HUES64 (cell line): ENCODE measurements around the gene TFEB.

Experiments used
- H3K27ac ChIP-seq: 2 replicates; pipeline ENCODE4 v1.7.0; 2013; ENCODE audit warnings: low read depth, low read length, inconsistent platforms
- H3K27me3 ChIP-seq: 2 replicates; pipeline ENCODE4 v1.6.1; 2013; ENCODE audit warnings: mild to moderate bottlenecking, low read length; ENCODE audit not compliant: insufficient read depth
- H3K36me3 ChIP-seq: 2 replicates; pipeline ENCODE4 v1.6.1; 2013; ENCODE audit warnings: mild to moderate bottlenecking, low read length; ENCODE audit not compliant: insufficient read depth
- H3K4me1 ChIP-seq: 2 replicates; pipeline ENCODE4 v1.6.1; 2013; ENCODE audit warnings: mild to moderate bottlenecking, low read length, moderate library complexity; ENCODE audit not compliant: insufficient read depth
- H3K4me3 ChIP-seq: 2 replicates; pipeline ENCODE4 v1.5.1; 2013; ENCODE audit warnings: mild to moderate bottlenecking, low read length, moderate library complexity
- H3K9ac ChIP-seq: 2 replicates; pipeline ENCODE4 v1.6.1; 2013; ENCODE audit warnings: mild to moderate bottlenecking, low read depth, low read length
- H3K9me3 ChIP-seq: 2 replicates; pipeline ENCODE4 v1.6.1; 2013; ENCODE audit warnings: low read depth, low read length; ENCODE audit not compliant: insufficient read depth
- WGBS: fragments of 150-250, 120-280 bp; methylation state at CpG from one replicate; pipeline ENCODE4 v1.1.7; 2013; ENCODE audit warnings: missing lambda C conversion rate; 5-methylcytosine and 5-hydroxymethylcytosine counted together

TFEB gene

DNA sequence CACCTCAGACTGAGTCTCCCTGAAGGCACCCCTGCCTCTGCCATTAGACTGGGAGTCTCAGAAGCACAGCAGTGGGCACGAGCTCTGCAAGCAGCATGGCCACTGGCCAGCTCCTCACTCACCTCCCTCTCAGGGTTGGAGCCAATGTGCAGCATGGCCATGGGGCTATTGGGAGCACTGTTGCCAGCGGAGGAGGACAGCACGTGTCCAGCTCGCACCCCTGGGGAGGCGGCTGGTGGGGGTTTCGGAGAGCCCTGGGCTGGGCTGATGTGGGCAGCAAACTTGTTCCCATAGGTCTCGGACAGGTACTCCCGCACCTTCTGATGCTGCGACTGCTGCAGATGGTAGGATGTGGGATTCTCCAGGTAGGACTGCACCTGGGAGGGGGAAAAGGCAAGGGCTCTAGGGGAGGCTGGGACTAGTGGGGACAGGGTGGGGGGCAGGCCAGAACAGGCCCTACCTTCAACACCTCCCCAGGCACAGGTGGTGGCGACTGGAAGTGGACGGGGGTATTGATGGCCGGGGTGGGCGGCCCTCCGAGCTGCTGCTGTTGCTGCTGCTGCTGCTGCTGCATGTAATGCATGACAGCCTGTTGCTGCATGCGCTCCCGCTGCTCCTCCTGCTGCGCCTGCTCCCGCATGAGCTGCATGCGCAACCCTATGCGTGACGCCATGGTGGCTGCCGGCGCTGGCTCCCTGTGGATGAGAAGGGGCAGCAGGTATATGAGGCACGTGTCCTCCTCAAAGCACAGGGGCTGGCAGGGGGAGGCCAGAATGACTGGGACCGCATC is 44.7 kb downstream of the TFEB start:
- Histone ChIP-seq H3K9me3 (no peaks in the 10 kb centered on the region), H3K27me3 (no peaks in the 10 kb centered on the region), H3K36me3 (no peaks in the 10 kb centered on the region), H3K4me1 (peaks cover 9% of the 10 kb centered on the region; the same call in 1 of the 2 replicates), H3K4me3 (no peak overlapping the region), H3K9ac (no peak overlapping the region), H3K27ac (no peak overlapping the region)
- WGBS: 92% methylated on average over 25 of the region's 25 CpGs

DNA sequence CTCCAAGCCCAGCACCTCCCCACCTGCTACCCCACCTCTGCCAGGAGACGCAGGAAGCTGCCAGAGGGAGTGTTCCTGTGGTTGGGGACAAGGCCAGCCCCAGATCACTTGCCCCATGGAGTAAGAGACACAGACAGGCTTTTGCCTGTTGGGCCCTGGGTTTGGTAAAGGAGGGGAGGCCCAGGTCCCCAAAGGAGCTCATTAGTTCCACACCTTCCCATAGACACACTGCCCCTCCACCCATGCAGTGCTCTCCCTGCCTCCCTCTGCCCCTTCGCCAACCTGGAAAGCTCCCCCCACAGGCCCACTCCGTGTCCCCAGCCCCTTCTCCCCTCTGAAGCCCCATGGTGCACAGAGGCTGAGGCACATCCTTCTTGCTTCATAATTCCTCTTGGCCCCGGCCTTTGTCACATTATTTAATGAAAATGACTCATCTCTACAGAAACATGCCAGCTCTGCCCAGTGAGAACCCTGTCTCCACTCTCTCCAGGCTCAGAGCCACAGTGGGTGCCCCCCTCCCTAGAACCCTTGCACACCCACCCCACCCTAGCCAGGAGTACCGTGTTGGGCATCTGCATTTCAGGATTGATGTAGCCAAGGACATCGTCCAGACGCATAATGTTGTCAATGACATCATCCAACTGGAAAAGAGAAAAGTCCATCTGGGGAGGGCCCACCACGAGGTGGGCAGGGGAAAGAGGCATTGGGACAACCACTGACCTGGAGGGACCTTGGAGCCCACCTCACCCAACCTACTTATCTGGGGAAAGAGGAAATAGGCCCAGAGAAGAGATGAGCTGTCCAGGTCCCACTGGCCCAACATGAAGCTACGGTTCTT is 46.0 kb downstream of the TFEB start:
- Histone ChIP-seq H3K27ac (no peak overlapping the region), H3K9ac (no peak overlapping the region), H3K27me3 (no peaks in the 10 kb centered on the region), H3K4me1 (peaks cover 9% of the 10 kb centered on the region; the same call in 1 of the 2 replicates), H3K36me3 (no peaks in the 10 kb centered on the region), H3K9me3 (no peaks in the 10 kb centered on the region), H3K4me3 (no peak overlapping the region)
- WGBS: 83% methylated on average over 9 of the region's 9 CpGs

DNA sequence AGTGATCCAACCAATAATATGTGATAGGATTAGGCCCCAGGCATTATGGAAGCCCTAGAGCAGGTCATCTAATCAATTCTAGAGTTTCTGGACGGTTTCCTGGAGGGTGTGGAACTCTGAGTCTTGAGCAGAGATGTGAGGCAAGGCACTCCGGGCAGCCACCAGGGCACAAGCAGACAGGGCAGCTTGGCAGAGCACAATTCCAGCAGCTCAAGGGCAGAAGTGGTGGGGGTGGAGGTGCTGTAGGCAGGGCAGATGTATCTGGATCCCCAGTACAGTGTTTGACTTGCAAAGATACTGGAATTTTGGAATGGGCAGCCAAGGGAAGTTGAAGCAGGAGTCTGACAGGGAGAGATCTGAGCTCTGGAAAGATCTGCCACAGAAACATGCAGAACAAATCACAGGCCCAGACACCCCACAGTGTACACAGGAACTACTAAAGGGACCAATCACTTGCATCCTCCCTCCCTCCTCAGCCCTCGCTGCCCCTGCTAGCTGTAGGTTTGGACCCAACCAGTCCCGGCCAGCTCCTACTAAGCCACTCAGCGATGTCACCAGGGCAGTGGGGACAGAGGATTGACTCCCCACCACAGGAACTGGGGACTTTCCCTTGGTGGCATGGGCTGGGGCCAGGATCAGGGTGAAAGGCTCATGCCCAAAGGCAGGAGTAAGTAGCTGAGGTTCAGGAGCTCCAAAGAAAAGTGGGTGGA is 47.0 kb downstream of the TFEB start:
- Histone ChIP-seq H3K9ac (no peak overlapping the region), H3K9me3 (no peaks in the 10 kb centered on the region), H3K27ac (no peak overlapping the region), H3K27me3 (no peaks in the 10 kb centered on the region), H3K4me1 (peaks cover 12% of the 10 kb centered on the region; the same call in 1 of the 2 replicates), H3K4me3 (no peak overlapping the region), H3K36me3 (no peaks in the 10 kb centered on the region)
- WGBS: 89% methylated on average over 5 of the region's 5 CpGs

- Histone ChIP-seq H3K27me3 (peaks cover 3% of the 10 kb centered on the region; the same call in 1 of the 2 replicates), H3K4me1 (peaks cover 12% of the 10 kb centered on the region; the same call in 1 of the 2 replicates), H3K36me3 (no peaks in the 10 kb centered on the region), H3K4me3 (no peak overlapping the region), H3K27ac (no peak overlapping the region), H3K9me3 (no peaks in the 10 kb centered on the region), H3K9ac (no peak overlapping the region)
- 34% methylated on average over 9 of the region's 9 CpGs for WGBS
Observed at GRCh38 chr6:41687501-41688175, 47.8 kb downstream of the TFEB start.

DNA sequence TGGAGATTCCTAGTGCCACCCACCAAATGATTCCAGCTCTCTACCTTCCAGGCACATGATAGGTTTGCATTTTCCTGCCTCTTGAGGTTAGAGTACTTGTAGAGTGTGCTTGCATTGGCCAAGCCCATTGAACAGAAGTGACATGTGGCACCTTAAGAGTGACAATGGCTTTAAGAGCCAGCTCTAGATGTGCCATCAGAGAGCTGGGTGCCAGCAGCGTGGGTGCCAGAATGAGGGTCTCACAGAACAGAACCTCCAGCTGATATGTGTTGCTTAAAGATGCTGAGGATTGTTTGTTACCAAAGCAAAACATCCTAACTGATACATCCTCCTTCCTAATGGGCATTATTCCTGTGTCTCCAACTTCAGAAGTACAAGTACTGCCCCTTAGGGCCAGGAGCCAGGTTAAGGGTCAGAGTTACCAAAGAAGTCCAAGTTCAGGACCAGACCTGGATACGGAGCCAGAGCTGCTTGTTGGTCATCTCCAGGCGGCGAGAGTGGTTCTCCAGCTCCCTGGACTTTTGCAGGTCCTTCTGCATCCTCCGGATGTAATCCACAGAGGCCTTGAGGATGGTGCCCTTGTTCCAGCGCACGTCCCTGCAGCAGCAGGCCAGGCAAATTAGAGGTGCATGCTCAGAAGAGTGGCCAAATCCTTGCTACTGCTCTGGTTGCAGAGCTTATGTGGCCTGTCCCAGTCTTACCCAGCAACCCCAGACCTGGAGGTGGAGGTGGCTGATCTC is 49.6 kb downstream of the TFEB start:
- peaks cover 3% of the 10 kb centered on the region; the same call in 1 of the 2 replicates for H3K27me3 ChIP-seq
- no peak overlapping the region for H3K9ac ChIP-seq
- peaks cover 14% of the 10 kb centered on the region; the same call in 1 of the 2 replicates for H3K4me1 ChIP-seq
- 92% methylated on average over 7 of the region's 7 CpGs for WGBS
- H3K27ac ChIP-seq: no peak overlapping the region
- H3K9me3 ChIP-seq: no peaks in the 10 kb centered on the region
- no peaks in the 10 kb centered on the region for H3K36me3 ChIP-seq
- no peak overlapping the region for H3K4me3 ChIP-seq

GRCh38 chr6:41684311-41685180 is 50.9 kb downstream of the TFEB start:
- peaks cover 3% of the 10 kb centered on the region; the same call in 1 of the 2 replicates for H3K27me3 ChIP-seq
- H3K9me3 ChIP-seq: no peaks in the 10 kb centered on the region
- H3K27ac ChIP-seq: no peak overlapping the region
- H3K9ac ChIP-seq: no peak overlapping the region
- H3K36me3 ChIP-seq: no peaks in the 10 kb centered on the region
- H3K4me3 ChIP-seq: no peak overlapping the region
- 90% methylated on average over 25 of the region's 25 CpGs for WGBS
- peaks cover 24% of the 10 kb centered on the region for H3K4me1 ChIP-seq

DNA sequence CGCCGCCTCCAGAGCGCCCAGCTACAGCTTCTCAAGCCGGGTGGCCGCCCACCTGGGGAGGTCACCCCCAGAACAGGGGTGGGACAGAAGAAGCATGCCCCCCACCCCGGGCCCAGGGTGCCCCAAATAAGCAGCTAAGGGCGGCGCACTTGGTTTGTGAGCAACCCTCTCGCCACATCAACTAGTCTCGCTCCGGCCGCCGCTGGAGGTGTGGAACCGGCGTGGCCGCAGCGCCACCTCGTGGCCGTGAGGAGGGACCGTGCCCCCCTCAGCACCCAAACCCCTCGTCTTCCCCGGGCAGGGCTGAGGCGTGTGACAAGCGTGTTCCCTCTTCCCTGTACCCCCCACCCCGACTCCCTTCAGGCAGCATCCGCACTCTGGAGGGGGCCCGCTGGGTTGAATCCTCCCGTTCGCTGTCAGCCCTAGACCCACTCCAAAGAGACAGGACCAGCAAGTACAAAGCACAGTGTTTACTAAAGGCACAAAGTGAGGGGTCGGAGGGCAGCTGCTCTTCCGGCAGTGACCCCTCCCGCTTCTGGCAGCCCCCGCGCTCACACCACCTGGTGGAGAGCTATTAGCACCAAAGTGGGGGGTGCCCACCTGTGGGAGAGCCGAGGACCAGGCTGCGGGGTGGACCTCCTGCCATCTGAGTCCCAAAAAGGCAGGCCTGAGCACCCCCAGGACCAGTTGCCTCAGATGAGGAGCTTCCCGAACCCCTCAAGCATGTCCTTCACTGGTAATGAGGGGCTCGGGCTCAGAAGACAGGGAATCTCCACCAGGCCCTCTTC is 51.7 kb downstream of the TFEB start:
- 0 out of 2 replicates have a peak overlapping the region, but pooled peaks have one; percentile 4 for H3K9ac ChIP-seq
- H3K4me3 ChIP-seq: peak overlapping the region; percentile 33; the same call in 1 of the 2 replicates
- H3K27ac ChIP-seq: no peak overlapping the region
- H3K9me3 ChIP-seq: no peaks in the 10 kb centered on the region
- H3K27me3 ChIP-seq: peaks cover 6% of the 10 kb centered on the region
- peaks cover 24% of the 10 kb centered on the region for H3K4me1 ChIP-seq
- 19% methylated on average over 38 of the region's 38 CpGs for WGBS
- no peaks in the 10 kb centered on the region for H3K36me3 ChIP-seq

DNA sequence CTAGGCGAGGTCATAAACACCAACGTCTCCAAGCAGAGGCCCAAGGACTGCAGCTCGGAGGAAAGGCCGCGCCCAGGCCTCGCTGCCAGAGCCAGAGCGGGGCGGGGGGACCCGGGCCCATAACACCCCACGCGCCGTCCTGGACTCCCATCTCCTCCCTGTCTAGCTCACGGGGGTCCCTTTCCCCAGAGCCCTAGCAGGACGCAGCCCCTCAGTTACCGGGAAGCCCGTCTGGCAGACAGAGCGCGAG is 52.2 kb downstream of the TFEB start:
- H3K4me3 ChIP-seq: peak overlapping the region; percentile 33; the same call in 1 of the 2 replicates
- H3K27me3 ChIP-seq: peaks cover 6% of the 10 kb centered on the region
- no peak overlapping the region for H3K27ac ChIP-seq
- 60% methylated on average over 18 of the region's 18 CpGs for WGBS
- no peaks in the 10 kb centered on the region for H3K36me3 ChIP-seq
- H3K9ac ChIP-seq: 0 out of 2 replicates have a peak overlapping the region, but pooled peaks have one; percentile 4
- no peaks in the 10 kb centered on the region for H3K9me3 ChIP-seq
- peaks cover 21% of the 10 kb centered on the region for H3K4me1 ChIP-seq
